KMS-11 (cell line): ENCODE data around the gene PIP5K1C.

ENCODE experiments used
- H2AFZ ChIP-seq: fragments of 200-600 bp; sonication (generic); 2 replicates; pipeline ENCODE4 v1.6.1; 2016; ENCODE audit warnings: antibody characterized with exemption, mixed run types, low read depth
- H3K27ac ChIP-seq: fragments of 200-600 bp; sonication (generic); 2 replicates; pipeline ENCODE4 v1.6.1; 2016; ENCODE audit warnings: mild to moderate bottlenecking, mixed run types
- H3K27me3 ChIP-seq: fragments of 200-600 bp; sonication (generic); 2 replicates; pipeline ENCODE4 v1.6.1; 2017; ENCODE audit warnings: mild to moderate bottlenecking, low read depth, mixed run types, moderate library complexity; ENCODE audit not compliant: insufficient read depth
- H3K36me3 ChIP-seq: fragments of 200-600 bp; sonication (generic); 2 replicates; pipeline ENCODE4 v1.6.1; 2017; ENCODE audit warnings: mild to moderate bottlenecking, mixed run types; ENCODE audit not compliant: insufficient read depth
- H3K4me1 ChIP-seq: fragments of 200-600 bp; sonication (generic); 2 replicates; pipeline ENCODE4 v1.6.1; 2016; ENCODE audit warnings: mild to moderate bottlenecking, low read depth, mixed run types; ENCODE audit not compliant: poor library complexity, severe bottlenecking
- H3K4me2 ChIP-seq: fragments of 200-600 bp; sonication (generic); 2 replicates; pipeline ENCODE4 v1.7.0; 2016; ENCODE audit warnings: mild to moderate bottlenecking, mixed run types
- H3K4me3 ChIP-seq: fragments of 200-600 bp; sonication (generic); IDR thresholded peaks from 2 replicates; pipeline ENCODE4 v1.6.1; 2017; ENCODE audit warnings: low read depth, low read length, mixed read lengths; ENCODE audit not compliant: insufficient read depth
- H3K79me2 ChIP-seq: fragments of 200-600 bp; sonication (generic); 2 replicates; pipeline ENCODE4 v1.6.1; 2016; ENCODE audit warnings: low read depth, mixed run types; ENCODE audit not compliant: insufficient read depth
- H3K9ac ChIP-seq: fragments of 200-600 bp; sonication (generic); 2 replicates; pipeline ENCODE4 v1.6.1; 2016; ENCODE audit warnings: mild to moderate bottlenecking, mixed run types
- H4K20me1 ChIP-seq: fragments of 200-600 bp; sonication (generic); 2 replicates; pipeline ENCODE4 v1.6.1; 2016; ENCODE audit warnings: mild to moderate bottlenecking, mixed run types; ENCODE audit not compliant: insufficient read depth
- TF ChIP-seq, protein P1 (sequence below): fragments of 200-600 bp; sonication (generic); conservative IDR thresholded peaks from 2 replicates; pipeline ENCODE4 v1.6.1; 2017; ENCODE audit warnings: low read depth, mild to moderate bottlenecking, antibody characterized with exemption, low read length, moderate library complexity, mixed read lengths

The PIP5K1C gene

GRCh38 chr19:3710265-3710812 lies 10.1 kb upstream of the PIP5K1C start:
- H3K27ac ChIP-seq = no peak overlapping the region
- H3K27me3 ChIP-seq = peaks cover 23% of the 10 kb centered on the region
- H3K36me3 ChIP-seq = no peaks in the 10 kb centered on the region
- H3K4me1 ChIP-seq = peaks cover 18% of the 10 kb centered on the region
- H3K9ac ChIP-seq = no peak overlapping the region
- H2AFZ ChIP-seq = no peak overlapping the region
- H3K79me2 ChIP-seq = no peaks in the 10 kb centered on the region
- TF ChIP-seq, protein P1, sequence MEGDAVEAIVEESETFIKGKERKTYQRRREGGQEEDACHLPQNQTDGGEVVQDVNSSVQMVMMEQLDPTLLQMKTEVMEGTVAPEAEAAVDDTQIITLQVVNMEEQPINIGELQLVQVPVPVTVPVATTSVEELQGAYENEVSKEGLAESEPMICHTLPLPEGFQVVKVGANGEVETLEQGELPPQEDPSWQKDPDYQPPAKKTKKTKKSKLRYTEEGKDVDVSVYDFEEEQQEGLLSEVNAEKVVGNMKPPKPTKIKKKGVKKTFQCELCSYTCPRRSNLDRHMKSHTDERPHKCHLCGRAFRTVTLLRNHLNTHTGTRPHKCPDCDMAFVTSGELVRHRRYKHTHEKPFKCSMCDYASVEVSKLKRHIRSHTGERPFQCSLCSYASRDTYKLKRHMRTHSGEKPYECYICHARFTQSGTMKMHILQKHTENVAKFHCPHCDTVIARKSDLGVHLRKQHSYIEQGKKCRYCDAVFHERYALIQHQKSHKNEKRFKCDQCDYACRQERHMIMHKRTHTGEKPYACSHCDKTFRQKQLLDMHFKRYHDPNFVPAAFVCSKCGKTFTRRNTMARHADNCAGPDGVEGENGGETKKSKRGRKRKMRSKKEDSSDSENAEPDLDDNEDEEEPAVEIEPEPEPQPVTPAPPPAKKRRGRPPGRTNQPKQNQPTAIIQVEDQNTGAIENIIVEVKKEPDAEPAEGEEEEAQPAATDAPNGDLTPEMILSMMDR = no peak
- no peaks in the 10 kb centered on the region for H4K20me1 ChIP-seq
- H3K4me2 ChIP-seq = no peak overlapping the region
- H3K4me3 ChIP-seq = no peak overlapping the region

GRCh38 chr19:3708207-3708931 lies 8.1 kb upstream of the PIP5K1C start, which contains the start of gene TJP3:
TSS of gene TJP3 (plus strand) at chr19:3708384. CDS start at chr19:3728433, 20,049 bp downstream.
- Histone ChIP-seq H3K79me2 (no peaks in the 10 kb centered on the region), H3K27me3 (peaks cover 15% of the 10 kb centered on the region), H3K4me2 (peak within 1 kb of the TSS; percentile 71), H3K4me1 (peaks cover 18% of the 10 kb centered on the region), H3K36me3 (no peaks in the 10 kb centered on the region), H4K20me1 (no peaks in the 10 kb centered on the region), H3K27ac (no peak within 1 kb of the TSS), H3K4me3 (no peak within 1 kb of the TSS), H2AFZ (peak within 1 kb of the TSS; percentile 54; the same call in 1 of the 2 replicates), H3K9ac (no peak within 1 kb of the TSS)
- TF ChIP-seq, protein P1 = no peak

DNA sequence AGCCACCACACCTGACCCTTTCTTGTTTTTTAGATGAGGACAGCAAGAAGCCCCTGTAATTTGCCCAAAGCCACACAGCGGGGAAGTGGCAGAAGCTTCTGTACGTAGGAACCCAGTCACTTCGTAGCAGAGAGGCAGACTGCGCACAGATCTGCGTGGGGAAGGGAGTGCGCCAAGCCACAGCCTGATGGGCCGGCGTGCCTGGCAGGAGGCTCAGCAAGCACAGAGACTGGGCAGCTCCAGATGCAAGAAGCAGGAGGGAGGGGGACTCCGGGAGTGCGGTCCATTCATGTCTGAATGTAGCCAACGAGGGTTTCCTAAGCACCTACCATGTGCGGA lies 7.6 kb upstream of the PIP5K1C start:
- TF ChIP-seq, protein P1 = no peak
- H3K4me3 ChIP-seq = no peak overlapping the region
- H3K27ac ChIP-seq = no peak overlapping the region
- no peaks in the 10 kb centered on the region for H3K79me2 ChIP-seq
- peaks cover 18% of the 10 kb centered on the region for H3K4me1 ChIP-seq
- no peaks in the 10 kb centered on the region for H4K20me1 ChIP-seq
- H3K4me2 ChIP-seq = peak overlapping the region; percentile 71; the same call in 1 of the 2 replicates
- H3K27me3 ChIP-seq = peaks cover 10% of the 10 kb centered on the region
- H3K9ac ChIP-seq = no peak overlapping the region
- H2AFZ ChIP-seq = no peak overlapping the region
- no peaks in the 10 kb centered on the region for H3K36me3 ChIP-seq

DNA sequence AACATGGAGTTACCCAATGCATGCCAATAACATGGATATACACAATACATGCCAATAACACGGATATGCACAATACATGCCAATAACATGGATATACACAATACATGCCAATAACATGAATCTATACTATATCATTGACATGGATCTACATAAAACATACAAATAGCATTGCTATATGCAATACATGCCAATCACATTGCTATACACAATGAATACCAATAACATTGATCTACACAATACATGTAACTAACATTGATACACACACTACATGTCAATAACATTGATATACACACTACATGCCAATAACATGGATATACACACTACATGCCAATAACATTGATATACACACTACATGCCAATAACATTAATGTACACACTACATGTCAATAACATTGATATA lies 932 bp upstream of the PIP5K1C start:
- TF ChIP-seq, protein P1 = no peak
- H3K4me1 ChIP-seq = peaks cover 5% of the 10 kb centered on the region
- peaks cover 29% of the 10 kb centered on the region for H3K79me2 ChIP-seq
- no peaks in the 10 kb centered on the region for H3K27me3 ChIP-seq
- no peak overlapping the region for H3K4me2 ChIP-seq
- H3K27ac ChIP-seq = no peak overlapping the region
- no peak overlapping the region for H3K9ac ChIP-seq
- H3K36me3 ChIP-seq = no peaks in the 10 kb centered on the region
- no peaks in the 10 kb centered on the region for H4K20me1 ChIP-seq
- no peak overlapping the region for H2AFZ ChIP-seq
- no peak overlapping the region for H3K4me3 ChIP-seq
